RWPE2 (cell line): ENCODE measurements around the gene ANKRD39.

ENCODE experiments used
- ATAC-seq: fragments of 200-7000 bp; cut with Tn5 transposase; 3 replicates; pipeline ENCODE4 v1.9.1; 2021; ENCODE audit warnings: low read depth
- DNase-seq: peaks from one replicate; pipeline ENCODE4 v3.0.0-alpha.2; 2020; ENCODE audit warnings: low spot score
- H3K27ac ChIP-seq: fragments of 450-650 bp; 2 replicates; pipeline ENCODE4 v1.5.1; 2017; ENCODE audit warnings: mild to moderate bottlenecking; ENCODE audit not compliant: poor library complexity, severe bottlenecking
- H3K27me3 ChIP-seq: fragments of 250-450 bp; sonication (Bioruptor Pico); 2 replicates; pipeline ENCODE4 v1.5.1; 2021; ENCODE audit warnings: mild to moderate bottlenecking, moderate library complexity; ENCODE audit not compliant: insufficient read depth, poor library complexity, severe bottlenecking
- H3K36me3 ChIP-seq: fragments of 250-450 bp; sonication (Bioruptor Pico); 2 replicates; pipeline ENCODE4 v1.5.1; 2020; ENCODE audit warnings: low read depth, mild to moderate bottlenecking, moderate library complexity
- H3K4me1 ChIP-seq: fragments of 250-450 bp; sonication (Bioruptor Pico); 2 replicates; pipeline ENCODE4 v1.5.1; 2021; ENCODE audit warnings: mild to moderate bottlenecking, moderate library complexity; ENCODE audit not compliant: insufficient read depth, poor library complexity, severe bottlenecking
- H3K4me3 ChIP-seq: fragments of 250-450 bp; sonication (Bioruptor Pico); 2 replicates; pipeline ENCODE4 v1.5.1; 2021; ENCODE audit warnings: mild to moderate bottlenecking, moderate library complexity; ENCODE audit not compliant: severe bottlenecking
- H3K9me3 ChIP-seq: fragments of 250-450 bp; sonication (Bioruptor Pico); 2 replicates; pipeline ENCODE4 v1.5.1; 2021; ENCODE audit warnings: mild to moderate bottlenecking, moderate library complexity; ENCODE audit not compliant: severe bottlenecking
- TF ChIP-seq, protein P1 (sequence below): fragments of 450-650 bp; IDR thresholded peaks from one replicate; pipeline ENCODE4 v1.5.1; 2017; ENCODE audit warnings: mild to moderate bottlenecking, moderate library complexity; ENCODE audit not compliant: poor library complexity, severe bottlenecking

Gene ANKRD39

GRCh38 chr2:96875498-96876268 is 17.9 kb upstream of the ANKRD39 start:
- TF ChIP-seq, protein P1, sequence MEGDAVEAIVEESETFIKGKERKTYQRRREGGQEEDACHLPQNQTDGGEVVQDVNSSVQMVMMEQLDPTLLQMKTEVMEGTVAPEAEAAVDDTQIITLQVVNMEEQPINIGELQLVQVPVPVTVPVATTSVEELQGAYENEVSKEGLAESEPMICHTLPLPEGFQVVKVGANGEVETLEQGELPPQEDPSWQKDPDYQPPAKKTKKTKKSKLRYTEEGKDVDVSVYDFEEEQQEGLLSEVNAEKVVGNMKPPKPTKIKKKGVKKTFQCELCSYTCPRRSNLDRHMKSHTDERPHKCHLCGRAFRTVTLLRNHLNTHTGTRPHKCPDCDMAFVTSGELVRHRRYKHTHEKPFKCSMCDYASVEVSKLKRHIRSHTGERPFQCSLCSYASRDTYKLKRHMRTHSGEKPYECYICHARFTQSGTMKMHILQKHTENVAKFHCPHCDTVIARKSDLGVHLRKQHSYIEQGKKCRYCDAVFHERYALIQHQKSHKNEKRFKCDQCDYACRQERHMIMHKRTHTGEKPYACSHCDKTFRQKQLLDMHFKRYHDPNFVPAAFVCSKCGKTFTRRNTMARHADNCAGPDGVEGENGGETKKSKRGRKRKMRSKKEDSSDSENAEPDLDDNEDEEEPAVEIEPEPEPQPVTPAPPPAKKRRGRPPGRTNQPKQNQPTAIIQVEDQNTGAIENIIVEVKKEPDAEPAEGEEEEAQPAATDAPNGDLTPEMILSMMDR = no peak
- DNase-seq (no peak), ATAC-seq (0 out of 3 replicates have a peak, but pooled peaks have one; percentile 6)
- Histone ChIP-seq H3K36me3 (no peaks in the 10 kb centered on the region), H3K9me3 (no peaks in the 10 kb centered on the region), H3K4me3 (no peak overlapping the region), H3K4me1 (peaks cover 18% of the 10 kb centered on the region), H3K27ac (no peak overlapping the region), H3K27me3 (no peaks in the 10 kb centered on the region)

GRCh38 chr2:96874198-96874831 is 16.5 kb upstream of the ANKRD39 start:
- Histone ChIP-seq H3K27ac (no peak overlapping the region), H3K9me3 (no peaks in the 10 kb centered on the region), H3K4me3 (no peak overlapping the region), H3K36me3 (no peaks in the 10 kb centered on the region), H3K27me3 (no peaks in the 10 kb centered on the region), H3K4me1 (peaks cover 18% of the 10 kb centered on the region)
- TF ChIP-seq, protein P1 = no peak
- no peak for DNase-seq
- peak; percentile 9; the same call in 1 of the 3 replicates for ATAC-seq

DNA sequence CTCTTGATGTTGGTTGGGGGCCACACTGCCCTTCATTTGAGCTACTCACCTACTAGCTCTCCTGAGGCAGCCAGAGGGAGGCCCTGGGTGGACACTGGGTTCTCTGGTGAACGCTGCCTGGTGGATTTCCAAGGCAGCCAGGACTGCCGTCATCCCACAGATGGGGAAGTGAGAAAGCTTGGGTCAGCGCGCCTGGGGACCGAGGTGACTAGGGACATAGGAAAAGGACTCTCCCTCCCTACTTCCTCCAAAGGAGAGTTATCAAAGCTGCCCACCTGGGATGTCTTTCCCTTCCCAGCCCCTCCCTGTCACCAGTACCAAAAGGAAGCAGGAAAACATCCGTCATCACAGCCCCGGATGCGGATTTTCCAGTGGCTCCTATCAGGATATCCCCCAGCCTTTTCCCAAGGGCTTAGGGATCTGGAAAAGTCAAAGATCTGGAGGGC is 15.9 kb upstream of the ANKRD39 start:
- ATAC-seq = no peak
- H3K36me3 ChIP-seq = no peaks in the 10 kb centered on the region
- no peak overlapping the region for H3K27ac ChIP-seq
- H3K9me3 ChIP-seq = no peaks in the 10 kb centered on the region
- no peak for DNase-seq
- H3K4me1 ChIP-seq = peaks cover 18% of the 10 kb centered on the region
- H3K4me3 ChIP-seq = no peak overlapping the region
- TF ChIP-seq, protein P1 = no peak
- H3K27me3 ChIP-seq = no peaks in the 10 kb centered on the region

- Histone ChIP-seq H3K9me3 (no peaks in the 10 kb centered on the region), H3K27me3 (no peaks in the 10 kb centered on the region), H3K4me1 (peaks cover 18% of the 10 kb centered on the region), H3K36me3 (no peaks in the 10 kb centered on the region), H3K4me3 (no peak overlapping the region), H3K27ac (no peak overlapping the region)
- TF ChIP-seq, protein P1 = no peak
- ATAC-seq (no peak), DNase-seq (no peak)
Measured at GRCh38 chr2:96872591-96873349, 15.0 kb upstream of the ANKRD39 start.
